GM20431 (cell line): ENCODE data around the gene SHLD3.
"Not testable (repeated sequence)": the region's sequence is repeated elsewhere in the genome, so short reads cannot be mapped to it uniquely, and the experiment has no call there.

ENCODE experiments used
- in situ Hi-C: fragments of 300-500 bp; cut with MseI, MboI; formaldehyde crosslinking; loops from one replicate; pipeline ENCODE4 v1.15.0; 2020; ENCODE audit warnings: low sequenced_read_pairs; ENCODE audit not compliant: unreplicated experiment

Gene SHLD3, protein sequence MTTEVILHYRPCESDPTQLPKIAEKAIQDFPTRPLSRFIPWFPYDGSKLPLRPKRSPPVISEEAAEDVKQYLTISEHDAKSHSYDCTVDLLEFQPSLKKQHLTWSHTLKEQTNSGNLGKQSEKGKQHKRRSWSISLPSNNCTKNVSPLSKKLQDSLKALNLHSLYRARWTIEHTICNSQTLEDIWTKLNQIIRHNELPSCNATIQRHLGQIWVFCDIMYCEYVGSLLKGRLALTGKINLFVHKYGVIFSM

DNA sequence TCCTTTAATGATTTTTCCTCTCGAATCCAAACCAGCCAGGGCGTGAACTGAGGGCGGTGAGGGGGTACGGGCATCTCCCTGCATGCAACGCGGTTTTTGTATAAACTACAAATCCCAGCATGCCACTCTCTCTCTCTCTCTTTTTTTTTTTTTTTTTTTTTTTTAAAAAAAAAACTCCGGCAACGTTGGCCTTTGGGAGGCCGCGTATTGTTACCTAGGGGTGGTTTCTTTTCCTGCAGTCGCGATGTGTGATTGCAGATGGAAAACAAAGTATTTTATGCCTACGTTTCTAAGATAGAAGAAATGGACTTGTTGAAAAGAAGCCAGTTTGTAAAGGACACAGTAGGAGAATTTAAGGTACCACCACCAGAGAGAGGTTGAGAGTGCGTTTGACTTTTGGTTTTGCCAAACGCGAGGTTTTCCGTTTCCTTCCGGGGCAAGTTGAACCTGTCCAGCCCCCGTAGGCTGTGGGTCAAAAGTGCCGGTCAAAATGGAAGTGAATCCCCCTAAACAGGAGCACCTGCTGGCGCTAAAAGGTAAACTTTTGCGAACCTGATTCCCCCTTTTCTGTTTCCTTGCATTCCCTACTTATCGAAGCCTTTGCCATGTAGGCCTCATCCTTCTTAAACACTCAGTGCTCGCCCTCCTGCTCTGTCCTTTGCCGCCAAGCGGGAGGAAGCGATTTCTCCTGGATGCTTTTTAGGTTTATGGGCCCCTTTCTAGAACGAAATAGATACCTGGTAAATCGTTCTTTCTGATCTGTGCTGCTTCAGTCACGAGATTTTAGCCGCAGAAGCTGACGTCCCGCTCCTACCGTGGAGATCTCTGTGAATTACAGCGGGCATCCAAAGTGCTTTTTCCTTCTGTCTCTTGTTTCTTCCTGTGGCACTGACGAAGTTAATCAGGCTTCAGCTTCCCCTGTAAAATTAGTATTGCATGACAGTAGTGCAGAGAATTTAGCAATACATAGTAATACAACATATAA is at the start of gene SHLD3, which contains the start of gene TRAPPC13:
TSS of gene SHLD3 (plus strand) at position 457 of the 985 bp plus-strand sequence. CDS start 4,561 bp downstream, outside the sequence.
TSS of gene TRAPPC13 (plus strand) at position 457 of the 985 bp plus-strand sequence. CDS start at position 491, 34 bp downstream.
- in situ Hi-C loops = no loop called here

DNA sequence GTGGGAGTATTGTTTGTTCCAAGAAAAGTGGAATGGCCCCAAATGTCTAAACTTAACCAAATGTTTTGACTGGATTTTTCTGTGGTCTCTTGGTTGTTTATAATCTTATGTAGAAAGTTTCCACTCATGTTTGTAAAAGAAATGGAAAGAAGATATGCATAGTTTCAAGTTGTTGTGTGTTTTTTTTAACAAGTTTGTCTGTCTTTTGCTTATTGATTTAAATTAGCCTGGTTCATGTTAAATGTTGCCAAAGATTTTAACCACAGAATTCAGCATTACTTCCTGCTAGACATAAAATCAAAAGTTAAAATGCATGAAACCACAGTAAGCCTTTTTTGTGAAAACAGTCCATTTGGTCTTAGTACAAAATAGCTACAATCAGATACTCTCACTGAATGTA is 47.7 kb upstream of the SHLD3 start:
- in situ Hi-C loops = no loop called here

DNA sequence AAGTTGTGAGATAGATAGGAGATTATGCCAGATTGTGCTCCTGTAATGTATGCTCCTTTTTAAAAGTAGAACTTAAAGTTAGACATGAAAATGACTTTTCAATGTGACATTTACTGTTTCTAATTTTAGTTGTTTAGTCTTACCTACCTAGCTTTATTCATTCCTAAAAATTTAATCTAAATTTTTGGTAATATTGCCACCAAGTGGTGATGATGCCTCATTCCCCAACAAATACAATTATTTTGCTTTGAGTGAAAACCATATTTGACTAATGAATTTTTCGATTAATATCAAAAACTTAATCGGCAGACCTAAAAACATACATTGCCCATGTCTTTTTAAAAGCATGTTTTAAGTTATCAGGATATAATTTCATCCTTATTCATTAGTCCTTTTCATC is 36.1 kb upstream of the SHLD3 start:
- in situ Hi-C loops = no loop called here

DNA sequence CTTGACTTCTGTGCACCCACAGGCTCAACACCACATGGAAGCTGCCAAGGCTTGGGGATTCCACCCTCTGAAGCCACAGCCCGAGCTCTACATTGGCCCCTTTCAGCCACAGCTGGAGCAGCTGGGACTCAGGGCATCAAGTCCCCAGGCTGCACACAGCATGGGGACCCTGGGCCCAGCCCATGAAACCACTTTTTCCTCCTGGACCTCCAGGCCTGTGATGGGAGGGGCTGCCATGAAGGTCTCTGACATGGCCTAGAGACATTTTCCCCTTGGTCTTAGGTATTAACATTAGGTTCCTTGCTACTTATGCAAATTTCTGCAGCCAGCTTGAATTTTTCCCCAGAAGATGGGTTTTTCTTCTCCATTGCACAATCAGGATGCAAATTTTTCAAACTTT is 23.1 kb upstream of the SHLD3 start:
- in situ Hi-C loops = not testable (repeated sequence)

DNA sequence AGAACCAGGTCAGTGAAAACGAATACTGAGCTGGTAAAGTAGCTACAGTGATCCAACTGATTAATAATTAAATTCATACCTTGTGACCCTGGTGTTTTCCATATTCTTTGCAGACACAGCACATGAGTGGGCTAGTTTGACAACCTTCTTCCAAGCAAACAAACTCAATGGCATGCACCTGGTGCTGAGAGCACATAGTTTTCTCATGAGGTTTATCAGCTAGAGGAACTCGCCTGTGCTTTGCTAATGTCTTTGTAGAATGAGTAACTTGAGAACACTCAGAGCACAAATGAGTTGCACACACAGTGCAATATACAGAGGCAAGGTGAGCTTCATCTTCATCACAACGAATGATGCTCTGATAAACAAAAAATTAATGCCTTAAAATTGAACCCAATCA is 13.3 kb upstream of the SHLD3 start:
- in situ Hi-C loops = no loop called here

DNA sequence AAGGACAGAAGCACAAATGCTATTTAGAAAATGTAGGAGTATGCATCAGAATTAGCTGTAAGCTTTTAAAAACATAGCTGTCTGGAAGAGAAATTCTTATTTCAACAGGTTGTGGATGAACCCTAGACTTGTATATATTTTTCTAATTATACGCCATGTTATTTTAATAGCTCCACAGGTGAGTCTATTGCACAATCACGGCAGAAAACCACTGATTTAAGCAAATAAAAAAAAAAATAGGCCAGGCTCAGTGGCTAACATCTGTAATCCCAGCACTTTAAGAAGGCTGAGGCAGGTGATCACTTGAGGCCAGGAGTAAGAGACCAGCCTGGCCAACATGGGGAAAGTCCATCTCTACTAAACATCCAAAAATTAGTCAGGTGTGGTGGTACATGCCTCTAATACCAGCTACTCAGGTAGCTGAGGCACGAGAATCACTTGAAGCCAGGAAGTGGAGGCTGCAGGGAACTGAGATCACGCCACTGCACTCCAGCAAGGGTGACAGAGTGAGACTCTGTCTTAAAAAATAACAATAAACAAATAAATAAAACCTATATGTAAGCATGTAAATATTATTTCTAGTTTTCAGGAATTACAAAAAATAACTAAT is 12.4 kb upstream of the SHLD3 start:
- in situ Hi-C loops = no loop called here

DNA sequence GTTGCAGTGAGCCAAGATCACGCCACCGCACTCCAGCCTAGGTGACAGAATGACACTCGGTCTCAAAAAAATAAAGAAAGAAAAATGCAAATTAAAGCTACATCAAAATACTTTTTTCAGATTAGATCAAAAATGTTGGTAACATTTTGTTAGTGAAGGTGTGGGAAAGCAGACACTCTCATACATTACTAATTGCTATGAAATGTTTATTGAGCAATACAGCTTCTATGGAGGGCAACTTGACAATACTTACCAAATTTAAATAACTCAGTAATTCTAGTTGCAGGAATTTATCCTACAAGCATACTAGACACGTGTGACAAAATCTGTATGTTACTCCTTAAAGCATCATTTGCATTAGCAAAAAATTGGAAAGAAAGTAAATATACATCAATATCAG is 4.8 kb upstream of the SHLD3 start:
- in situ Hi-C loops = no loop called here

DNA sequence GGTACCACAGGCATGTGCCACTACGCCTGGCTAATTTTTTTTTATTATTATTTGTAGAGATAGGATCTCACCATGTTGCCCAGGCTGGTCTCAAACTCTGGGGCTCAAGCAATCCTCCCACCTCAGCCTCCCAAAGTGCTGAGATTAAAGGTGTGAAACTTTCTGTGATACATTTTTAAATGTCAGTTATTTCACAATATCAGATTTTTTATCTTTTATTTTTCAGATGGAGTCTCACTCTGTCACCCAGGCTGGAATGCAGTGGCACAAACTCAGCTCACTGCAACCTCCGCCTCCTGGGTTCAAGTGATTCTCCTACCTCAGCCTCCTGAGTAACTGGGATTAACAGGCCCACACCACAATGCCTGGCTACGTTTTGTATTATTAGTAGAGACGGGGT is 2.9 kb upstream of the SHLD3 start:
- in situ Hi-C loops = not testable (repeated sequence)

DNA sequence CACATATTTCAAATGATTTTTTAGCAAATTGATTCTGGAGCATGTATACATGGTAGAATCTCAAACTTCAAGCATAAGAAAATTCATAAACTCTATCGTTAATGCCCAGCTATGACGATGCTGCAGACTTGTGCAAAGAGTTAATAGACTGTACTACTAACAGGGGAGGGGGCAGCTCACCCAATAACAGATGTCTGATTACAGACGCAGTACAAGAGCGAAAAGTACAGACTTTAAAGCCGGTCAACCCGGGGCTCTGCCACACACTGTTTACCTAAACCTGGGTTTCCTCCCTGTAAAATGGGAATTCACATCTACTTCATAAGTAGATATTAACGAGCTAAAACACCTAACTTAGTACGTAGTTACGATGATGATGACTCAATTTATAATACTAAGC is 1.3 kb upstream of the SHLD3 start:
- in situ Hi-C loops = no loop called here

DNA sequence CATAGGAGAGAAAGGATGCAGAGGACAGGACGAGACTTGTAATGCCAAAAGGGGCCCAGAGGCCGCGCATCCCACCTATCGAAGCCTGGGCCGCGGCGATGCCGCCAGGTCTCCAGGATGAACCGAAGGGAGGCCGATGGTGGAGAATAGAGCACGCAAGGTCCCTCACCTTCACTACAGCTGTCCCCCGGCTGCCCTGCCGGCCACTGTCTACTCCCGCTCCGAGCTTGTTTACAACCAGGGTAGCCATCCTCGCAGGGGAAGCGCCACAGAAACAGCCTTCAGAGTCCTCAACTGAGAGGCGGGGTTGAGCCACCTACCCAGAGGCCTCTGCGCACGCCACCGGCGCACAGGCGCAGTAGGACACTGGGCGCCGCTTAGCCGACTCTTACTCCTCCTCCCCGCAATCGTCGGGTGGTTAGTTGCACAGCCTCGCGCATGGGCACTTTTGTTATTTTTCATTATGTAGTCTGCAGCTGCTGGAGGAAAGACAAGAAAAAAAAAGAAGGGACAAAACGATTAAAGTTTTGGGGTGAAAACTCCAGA is 729 bp upstream of the SHLD3 start, which contains the start of gene TRIM23:
TSS of gene TRIM23 (minus strand) at position 309 of the 546 bp plus-strand sequence. CDS start at position 250, 59 bp downstream.
- in situ Hi-C loops = no loop called here

DNA sequence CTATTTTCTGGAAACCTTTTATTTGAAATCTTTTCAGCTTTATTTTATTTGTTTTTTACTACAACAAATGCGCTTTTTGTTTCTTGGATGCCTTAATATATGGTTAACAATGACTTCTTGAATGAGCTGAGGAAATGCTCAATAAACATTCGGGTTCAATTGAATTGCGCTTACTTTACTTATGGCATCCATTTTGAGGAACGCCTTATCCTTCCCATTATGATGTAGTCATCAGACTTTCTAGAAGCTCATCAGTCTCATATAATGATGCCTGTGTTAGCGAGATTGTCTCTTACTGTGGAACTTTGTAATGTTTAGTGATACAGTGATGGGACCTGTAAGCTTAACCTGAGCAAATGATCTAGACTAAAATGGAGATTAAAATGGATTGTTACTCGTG is 916 bp downstream of the SHLD3 start:
- in situ Hi-C loops = no loop called here

DNA sequence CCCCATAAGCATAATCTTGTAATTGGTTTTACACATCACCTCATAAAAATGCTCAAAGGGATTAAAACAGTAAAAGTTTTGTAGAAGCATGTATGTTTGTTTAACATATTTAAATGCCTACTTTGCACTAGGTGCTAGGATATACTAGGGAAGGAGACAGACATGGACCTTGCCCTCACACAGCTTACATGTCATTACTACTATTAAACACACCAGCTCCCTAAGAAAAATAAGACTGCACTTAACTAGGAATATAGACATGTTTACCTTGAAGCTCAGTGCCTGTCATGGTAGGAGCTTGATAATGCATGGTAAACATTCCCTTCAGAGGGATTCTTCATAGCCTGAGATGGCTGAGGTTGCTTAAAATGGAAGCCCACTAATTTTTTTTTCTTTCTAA is 6.2 kb downstream of the SHLD3 start:
- in situ Hi-C loops = no loop called here

DNA sequence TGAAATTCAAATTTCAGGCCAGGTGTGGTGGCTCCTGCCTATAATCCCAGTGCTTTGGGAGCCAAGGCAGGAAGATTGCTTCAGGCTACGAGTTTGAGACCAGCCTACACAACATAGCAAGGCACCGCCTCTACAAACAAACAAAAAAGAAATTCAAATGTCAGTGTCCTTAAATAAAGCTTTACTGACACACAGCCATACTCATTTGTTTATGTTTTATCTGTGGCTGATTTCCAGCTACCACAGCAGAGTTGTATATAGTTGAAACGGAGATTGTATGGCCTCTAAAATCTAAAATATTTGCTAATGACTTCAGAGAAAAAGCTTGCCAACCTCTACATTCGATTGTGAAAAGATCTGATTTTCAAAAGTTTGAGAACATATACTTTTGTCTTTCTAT is 15.4 kb downstream of the SHLD3 start:
- in situ Hi-C loops = no loop called here

DNA sequence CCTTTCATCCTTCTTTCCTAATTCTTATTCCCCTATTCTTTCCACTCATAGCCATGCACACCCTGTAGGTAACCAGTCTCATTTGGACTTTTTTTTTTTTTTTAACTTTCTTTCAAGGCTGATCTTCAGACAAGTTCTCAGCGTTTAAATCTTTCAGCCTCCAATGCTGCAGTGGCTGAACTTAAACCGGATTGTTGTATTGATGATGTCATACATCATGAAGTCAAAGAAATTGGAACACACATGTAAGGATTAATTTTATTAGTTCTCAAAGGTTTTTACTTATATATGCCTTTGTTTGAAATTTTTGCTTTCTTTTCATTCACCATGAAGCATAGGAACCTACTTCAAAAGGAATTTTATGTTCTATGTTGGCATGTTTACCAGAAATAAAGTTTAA is 22.1 kb downstream of the SHLD3 start:
- in situ Hi-C loops = no loop called here

DNA sequence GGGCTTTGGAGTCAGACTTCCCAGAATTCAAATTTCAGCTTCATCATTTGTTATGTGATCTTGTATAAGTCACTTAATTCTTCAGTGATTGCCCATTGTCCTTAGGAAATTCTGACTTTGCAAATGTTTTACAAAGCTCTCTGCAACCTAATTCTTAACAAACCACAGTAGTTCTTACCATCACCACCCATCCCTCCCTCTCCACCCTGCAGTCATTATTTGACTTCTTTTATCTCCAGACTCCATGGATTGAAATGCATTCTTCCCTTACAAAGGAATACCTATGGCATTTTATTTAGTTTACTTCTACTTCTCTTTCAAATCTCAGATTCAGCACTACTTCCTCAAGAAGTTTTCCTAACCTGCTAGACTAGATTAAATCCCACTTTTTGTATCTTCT is 23.1 kb downstream of the SHLD3 start:
- in situ Hi-C loops = no loop called here

DNA sequence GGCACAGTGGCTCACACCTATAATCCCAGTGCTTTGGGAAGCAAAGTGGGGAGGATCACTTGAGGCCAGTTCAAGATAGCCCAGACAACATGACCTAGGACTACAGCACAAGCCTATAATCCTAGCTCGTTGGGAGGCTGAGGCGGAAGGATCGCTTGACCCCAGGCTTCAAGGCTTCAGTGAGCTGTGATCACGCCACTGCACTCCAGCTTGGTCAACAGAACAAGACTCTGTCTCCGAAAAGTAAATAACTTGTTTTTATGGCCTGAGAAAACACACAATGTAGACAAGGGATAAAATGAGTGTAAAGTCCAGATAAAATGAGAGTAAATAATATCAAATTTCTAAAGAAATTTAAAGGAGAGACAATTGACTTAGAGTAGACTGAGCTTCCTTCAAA is 26.3 kb downstream of the SHLD3 start:
- in situ Hi-C loops = no loop called here

DNA sequence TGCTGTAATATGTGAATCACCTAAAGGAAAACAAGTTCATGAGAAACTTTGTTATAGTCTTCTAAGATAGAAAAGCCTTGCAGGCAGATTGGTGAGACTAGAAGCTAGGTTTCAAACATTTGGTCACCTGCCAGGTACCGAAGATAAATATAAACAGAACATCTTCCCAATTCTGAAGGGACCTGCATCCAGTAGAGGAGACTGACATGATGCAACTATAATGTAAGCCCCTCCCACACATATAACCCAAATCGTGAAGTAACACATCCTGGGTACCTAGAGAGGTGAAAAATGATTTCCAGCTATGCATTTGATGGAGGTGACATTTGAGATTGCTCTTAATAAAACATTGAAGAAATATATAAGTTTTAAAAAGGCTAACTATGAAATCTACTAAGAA is 29.9 kb downstream of the SHLD3 start:
- in situ Hi-C loops = no loop called here

DNA sequence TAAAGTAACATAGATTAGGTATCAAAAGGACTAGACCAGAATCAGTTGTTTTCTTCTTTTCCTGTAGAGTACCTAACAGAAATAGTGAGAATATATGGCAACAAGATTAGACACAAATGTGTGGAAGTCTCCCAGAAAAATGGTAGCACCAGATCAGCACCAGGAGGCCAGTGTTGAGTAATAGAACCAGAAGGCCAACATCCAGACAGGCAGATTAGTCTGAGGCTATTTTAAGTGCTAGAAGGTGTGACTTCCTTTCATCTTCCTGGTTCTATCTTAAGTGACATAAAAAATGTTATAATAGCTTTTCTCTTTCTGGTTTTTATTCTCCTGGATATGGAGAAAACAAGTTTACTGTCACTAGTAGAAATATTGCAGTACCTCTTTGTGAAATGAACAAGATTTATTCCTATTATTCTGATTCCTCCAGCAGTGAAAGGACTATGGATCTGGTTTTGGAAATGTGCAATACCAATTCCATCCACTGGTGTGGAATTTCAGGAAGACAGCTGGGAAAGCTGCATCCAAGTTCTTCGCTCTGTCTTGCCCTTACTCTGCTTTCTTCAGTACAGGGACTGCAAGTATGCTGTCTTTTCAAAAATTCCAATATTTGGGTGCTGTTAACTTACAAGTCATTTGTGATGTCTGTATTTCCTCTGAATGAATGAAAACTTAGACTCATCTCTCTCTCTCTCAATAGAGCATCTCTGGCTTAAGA is 39.1 kb downstream of the SHLD3 start:
- in situ Hi-C loops = no loop called here

DNA sequence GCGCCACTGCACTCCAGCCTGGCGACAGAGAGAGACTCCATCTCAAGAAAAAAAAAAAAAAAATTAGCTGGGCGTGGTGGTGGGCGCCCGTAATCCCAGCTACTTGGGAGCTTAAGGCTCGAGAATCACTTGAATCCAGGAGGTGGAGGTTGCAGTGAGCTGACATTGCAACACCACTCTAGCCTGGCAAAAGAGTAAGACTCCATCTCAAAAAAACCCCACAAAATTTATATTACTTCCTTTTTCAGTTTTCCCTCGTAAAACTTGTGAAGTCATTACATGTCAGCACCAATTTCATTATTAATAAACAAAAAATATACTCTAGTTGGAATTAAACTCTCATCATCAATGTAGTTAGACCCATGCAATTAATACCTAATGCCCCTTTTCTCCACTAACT is 43.9 kb downstream of the SHLD3 start:
- in situ Hi-C loops = no loop called here

DNA sequence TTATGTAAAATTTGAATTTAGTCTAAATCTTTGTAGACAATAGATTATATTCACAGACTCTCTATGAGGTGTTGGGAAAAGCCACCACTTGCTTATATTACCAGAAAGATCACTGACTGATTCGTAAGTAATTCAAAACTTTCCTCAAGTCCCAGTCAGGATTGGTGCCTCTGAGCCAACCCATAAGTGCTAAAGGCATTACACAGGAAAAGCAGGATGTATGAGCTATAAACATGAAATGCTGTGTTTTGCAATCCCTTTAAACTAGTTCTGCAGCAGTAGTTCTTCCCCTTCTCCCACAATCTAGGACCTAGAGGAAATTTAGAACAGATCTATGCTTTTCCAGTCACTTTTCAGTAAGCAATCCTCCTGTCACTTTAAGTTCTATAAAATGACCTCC is 48.0 kb downstream of the SHLD3 start:
- in situ Hi-C loops = no loop called here
